B cell (primary cell): Measurements from ENCODE around the gene CDH13. TPM values are rescaled to one million over a fixed set of nuclear protein-coding genes. Genes with fewer than 3 reads are reported as not detected.
A peak's percentile ranks its signal among the peaks of the same experiment; 100 is the strongest.

Experiments
- ATAC-seq: fragments of 200-7000 bp; cut with Tn5 transposase; one replicate; pipeline ENCODE4 v1.10.0; 2021; ENCODE audit warnings: low read depth, mild to moderate bottlenecking, moderate number of reproducible peaks, moderate library complexity
- CTCF ChIA-PET: fragments of 350-600 bp; sonication (Branson Sonifier 250); formaldehyde crosslinking; loops from one replicate; lab custom pipeline; 2021; ENCODE audit warnings: antibody characterized with exemption, inconsistent platforms; lab: Charles Lee
- POLR2A ChIA-PET: fragments of 350-600 bp; sonication (Branson Sonifier 250); formaldehyde crosslinking; loops from one replicate; lab custom pipeline; 2021; ENCODE audit warnings: antibody characterized with exemption; lab: Charles Lee
- DNase-seq: peaks from one replicate; pipeline ENCODE4 v3.0.0; 2013
- H2AFZ ChIP-seq: 2 replicates; pipeline ENCODE4 v1.6.1; 2012; ENCODE audit warnings: mild to moderate bottlenecking, low read depth, low read length; ENCODE audit not compliant: insufficient read depth, poor library complexity, severe bottlenecking
- H3K27ac ChIP-seq, 2 donors: 1 replicate in 1 of 2; 2 replicates in 1 of 2; pipeline ENCODE4 v1.5.1; 2012 to 2013; ENCODE audit warnings: low read length in 2 of 2, mild to moderate bottlenecking in 2 of 2, moderate library complexity in 1 of 2
- H3K27me3 ChIP-seq, 4 experiments: fragments of 200-600 bp in 1 of 4; sonication (generic) in 1 of 4; replicated peaks in 1 of 4; 1 replicate in 2 of 4; 2 replicates in 2 of 4; pipeline versions ENCODE4 v1.6.1 to v1.7.0; 2013 to 2016; ENCODE audit warnings: low read length in 3 of 4, mild to moderate bottlenecking in 2 of 4, mixed read lengths in 1 of 4, moderate library complexity in 1 of 4; ENCODE audit not compliant: insufficient read depth in 4 of 4, control insufficient read depth in 3 of 4; ENCODE audit errors: control extremely low read depth in 1 of 4
- H3K36me3 ChIP-seq, 2 experiments: replicated peaks in 1 of 2; 1 replicate in 1 of 2; 2 replicates in 1 of 2; pipeline versions ENCODE4 v1.6.1 to v1.7.1; 2013; ENCODE audit warnings: low read length in 1 of 2; ENCODE audit not compliant: insufficient read depth in 2 of 2, control insufficient read depth in 1 of 2; ENCODE audit errors: control extremely low read depth in 1 of 2, extremely low read depth in 1 of 2
- H3K4me1 ChIP-seq, 2 donors: fragments of 200-600 bp in 1 of 2; sonication (generic) in 1 of 2; 1 replicate in 1 of 2; 2 replicates in 1 of 2; pipeline versions ENCODE4 v1.5.1 to v1.6.1; 2013 to 2017; ENCODE audit warnings: low read length in 2 of 2; ENCODE audit not compliant: control insufficient read depth in 2 of 2, insufficient read depth in 2 of 2
- H3K4me2 ChIP-seq: replicated peaks from 2 replicates; pipeline ENCODE3; 2012; ENCODE audit warnings: mild to moderate bottlenecking, low read depth, low read length; ENCODE audit not compliant: poor library complexity, severe bottlenecking
- H3K4me3 ChIP-seq, 5 experiments: fragments of 200-600 bp in 1 of 5; sonication (generic) in 1 of 5; 1 replicate in 3 of 5; 2 replicates in 2 of 5; pipeline versions ENCODE4 v1.5.1 to v1.7.0; 2011 to 2016; ENCODE audit warnings: low read length in 4 of 5, mild to moderate bottlenecking in 4 of 5, low read depth in 2 of 5, control low read depth in 1 of 5, moderate library complexity in 1 of 5; ENCODE audit not compliant: insufficient read depth in 1 of 5; ENCODE audit errors: control extremely low read depth in 1 of 5, extremely low read depth in 1 of 5
- H3K79me2 ChIP-seq: fragments of 200-600 bp; sonication (generic); one replicate; pipeline ENCODE4 v1.6.0; 2016; ENCODE audit warnings: low read length; ENCODE audit not compliant: control insufficient read depth, insufficient read depth
- H3K9ac ChIP-seq: fragments of 200-600 bp; sonication (generic); 2 replicates; pipeline ENCODE4 v1.6.1; 2017; ENCODE audit warnings: mild to moderate bottlenecking, low read length, moderate library complexity
- H3K9me3 ChIP-seq, 3 donors: one replicate each; pipeline versions ENCODE4 v1.6.1 to v1.7.1; 2013; ENCODE audit warnings: low read length in 2 of 3; ENCODE audit not compliant: control insufficient read depth in 2 of 3, insufficient read depth in 1 of 3; ENCODE audit errors: control extremely low read depth in 1 of 3
- H4K20me1 ChIP-seq: 2 replicates; pipeline ENCODE4 v1.6.0; 2012; ENCODE audit warnings: mild to moderate bottlenecking, low read length; ENCODE audit not compliant: insufficient read depth, control insufficient read depth, poor library complexity, severe bottlenecking
- H3K27ac Mint-ChIP-seq: one replicate; pipeline ENCODE4 v1.8.0; 2021; ENCODE audit warnings: mixed read lengths
- H3K27me3 Mint-ChIP-seq: one replicate; pipeline ENCODE4 v1.8.0; 2021; ENCODE audit warnings: mixed read lengths
- H3K4me1 Mint-ChIP-seq: one replicate; pipeline ENCODE4 v1.8.0; 2021; ENCODE audit warnings: mixed read lengths
- H3K4me3 Mint-ChIP-seq: one replicate; pipeline ENCODE4 v1.8.0; 2021; ENCODE audit warnings: mixed read lengths
- H3K9me3 Mint-ChIP-seq: one replicate; pipeline ENCODE4 v1.8.0; 2022; ENCODE audit warnings: mixed read lengths; ENCODE audit not compliant: insufficient read depth
- EZH2 ChIP-seq: IDR thresholded peaks from 2 replicates; pipeline ENCODE4 v1.6.1; 2012; ENCODE audit warnings: borderline replicate concordance, low read depth, mild to moderate bottlenecking, moderate library complexity, low read length; ENCODE audit not compliant: insufficient read depth, poor library complexity, severe bottlenecking
- WGBS: methylation state at CpG from one replicate; pipeline ENCODE4 v1.1.5; 2013; ENCODE audit warnings: missing lambda C conversion rate; ENCODE audit not compliant: insufficient coverage; 5-methylcytosine and 5-hydroxymethylcytosine counted together
- intact Hi-C: fragments of 100-400 bp; cut with micrococcal nuclease; formaldehyde crosslinking; loops from one replicate; pipeline ENCODE4 v1.10.0; 2022
- polyA plus RNA-seq: library from polyadenylated mRNA; depleted of rRNA; stranded (reverse); fragments of >200 nt; gene quantifications from 2 replicates; pipeline ENCODE4 v1.2.3, GENCODE V29; 2012
- total RNA-seq, 2 donors: library from RNA; stranded (reverse); fragments of 120-200 nt in 1 of 2; gene quantifications; 1 replicate in 1 of 2; 2 replicates in 1 of 2; pipeline versions ENCODE4 v1.2.3 to v1.2.4, GENCODE V29; 2013 to 2022
- TF ChIP-seq, protein P1 (sequence below): fragments of 200-600 bp; IDR thresholded peaks from one replicate; pipeline ENCODE4 v1.8.0; 2022; ENCODE audit warnings: antibody characterized with exemption, mild to moderate bottlenecking

Gene CDH13
- total and polyA plus RNA-seq, 2 donors (not counting 1 experiment from before 2014, with no cell fraction given), result not detected

DNA sequence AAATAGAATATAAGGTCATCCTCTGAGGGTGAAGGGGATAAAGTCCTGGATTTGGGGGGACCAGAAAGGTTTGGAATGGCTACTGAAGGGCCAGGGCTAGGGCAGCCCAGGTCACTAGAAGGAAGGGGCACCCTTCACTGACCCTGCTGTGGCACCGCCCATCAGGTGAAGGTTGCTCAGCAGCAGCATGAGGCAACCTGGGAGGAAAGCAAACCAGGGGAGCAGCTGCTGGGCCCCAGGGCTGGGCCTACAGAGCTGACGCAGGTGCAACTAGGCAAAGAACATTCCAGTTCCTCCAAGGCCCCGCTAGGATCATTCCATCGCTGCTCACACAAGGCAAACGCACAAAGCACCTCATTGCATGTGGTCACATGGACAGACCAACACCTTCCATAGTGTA, 1177.6 kb downstream of the CDH13 start:
- peak overlapping the region; percentile 70 for H3K4me2 ChIP-seq
- peaks cover 44 to 57% of the 10 kb centered on the region in 2 donors for H3K4me1 ChIP-seq
- peaks cover 45% of the 10 kb centered on the region for H3K79me2 ChIP-seq
- H3K9me3 Mint-ChIP-seq, result peaks cover 2% of the 10 kb centered on the region
- ATAC-seq (no peak), DNase-seq (no peak)
- H3K27me3 Mint-ChIP-seq, result no peaks in the 10 kb centered on the region
- H3K36me3 ChIP-seq, result no peaks in the 10 kb centered on the region
- H3K9me3 ChIP-seq, result peaks cover 0 to 11% (median 0%) of the 10 kb centered on the region in 3 donors
- no peaks in the 10 kb centered on the region for H3K27me3 ChIP-seq
- no peak for TF ChIP-seq EZH2
- TF ChIP-seq, protein P1, sequence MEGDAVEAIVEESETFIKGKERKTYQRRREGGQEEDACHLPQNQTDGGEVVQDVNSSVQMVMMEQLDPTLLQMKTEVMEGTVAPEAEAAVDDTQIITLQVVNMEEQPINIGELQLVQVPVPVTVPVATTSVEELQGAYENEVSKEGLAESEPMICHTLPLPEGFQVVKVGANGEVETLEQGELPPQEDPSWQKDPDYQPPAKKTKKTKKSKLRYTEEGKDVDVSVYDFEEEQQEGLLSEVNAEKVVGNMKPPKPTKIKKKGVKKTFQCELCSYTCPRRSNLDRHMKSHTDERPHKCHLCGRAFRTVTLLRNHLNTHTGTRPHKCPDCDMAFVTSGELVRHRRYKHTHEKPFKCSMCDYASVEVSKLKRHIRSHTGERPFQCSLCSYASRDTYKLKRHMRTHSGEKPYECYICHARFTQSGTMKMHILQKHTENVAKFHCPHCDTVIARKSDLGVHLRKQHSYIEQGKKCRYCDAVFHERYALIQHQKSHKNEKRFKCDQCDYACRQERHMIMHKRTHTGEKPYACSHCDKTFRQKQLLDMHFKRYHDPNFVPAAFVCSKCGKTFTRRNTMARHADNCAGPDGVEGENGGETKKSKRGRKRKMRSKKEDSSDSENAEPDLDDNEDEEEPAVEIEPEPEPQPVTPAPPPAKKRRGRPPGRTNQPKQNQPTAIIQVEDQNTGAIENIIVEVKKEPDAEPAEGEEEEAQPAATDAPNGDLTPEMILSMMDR, result no peak
- H4K20me1 ChIP-seq, result peaks cover 13% of the 10 kb centered on the region
- peak overlapping the region in 1 of 2 donors; percentile 91 for H3K27ac ChIP-seq
- ChIA-PET POLR2A (interaction anchor here (0.6 kb wide), 1 partner anchor 38 kb away, joined by 4 read pairs; no protein-coding TSS in a partner anchor), CTCF (no interaction called here)
- H3K4me3 Mint-ChIP-seq, result peak overlapping the region; percentile 46
- no peak overlapping the region for H3K9ac ChIP-seq
- WGBS, result 100% methylated on average over 2 of the region's 5 CpGs
- H3K27ac Mint-ChIP-seq, result peak overlapping the region; percentile 62
- H2AFZ ChIP-seq, result no peak overlapping the region
- peaks cover 61% of the 10 kb centered on the region for H3K4me1 Mint-ChIP-seq
- no peak overlapping the region for H3K4me3 ChIP-seq
- intact Hi-C loops, result loop anchor here (10.0 kb wide), 1 partner anchor 60 kb away; no protein-coding TSS in a partner anchor

DNA sequence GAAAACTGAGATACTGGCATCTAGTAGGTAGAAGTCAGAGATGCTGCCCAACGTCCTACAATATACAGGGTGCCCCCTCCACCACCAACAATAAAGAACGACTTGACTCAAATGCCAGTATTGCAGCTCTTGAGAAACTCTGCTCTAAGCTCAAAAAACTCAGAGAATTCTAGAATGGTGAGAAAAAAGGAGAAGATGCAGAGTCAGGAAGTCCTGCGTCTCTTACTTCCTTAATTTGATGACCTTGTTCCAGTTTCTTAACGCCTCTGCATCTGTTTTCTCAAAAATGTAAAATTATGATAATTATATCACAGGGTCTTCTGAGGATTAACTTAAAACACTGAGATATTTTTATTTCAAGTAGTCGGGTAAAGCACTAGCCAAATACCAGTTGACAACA, 1179.3 kb downstream of the CDH13 start:
- peak overlapping the region; percentile 78 to 91 for H3K27ac ChIP-seq
- peak overlapping the region; percentile 70 for H3K4me2 ChIP-seq
- WGBS, result no CpG with 5 or more reads among the region's 5 CpGs
- CTCF ChIA-PET, result no interaction called here
- TF ChIP-seq, protein P1, result no peak
- TF ChIP-seq EZH2, result no peak
- ATAC-seq (peak; percentile 19), DNase-seq (peak; percentile 74)
- peaks cover 53 to 57% of the 10 kb centered on the region in 2 donors for H3K4me1 ChIP-seq
- H3K9ac ChIP-seq, result peak overlapping the region; percentile 60
- Mint-ChIP-seq H3K9me3 (peaks cover 2% of the 10 kb centered on the region), H3K4me3 (peak overlapping the region; percentile 89), H3K4me1 (peaks cover 68% of the 10 kb centered on the region), H3K27ac (peak overlapping the region; percentile 98), H3K27me3 (no peaks in the 10 kb centered on the region)
- no peaks in the 10 kb centered on the region for H3K27me3 ChIP-seq
- peaks cover 0 to 11% (median 0%) of the 10 kb centered on the region in 3 donors for H3K9me3 ChIP-seq
- peaks cover 62% of the 10 kb centered on the region for H3K79me2 ChIP-seq
- H3K36me3 ChIP-seq, result peaks cover 0 to 5% of the 10 kb centered on the region in 2 experiments
- H3K4me3 ChIP-seq, result peak overlapping the region in 4 of 5 experiments; percentile 37 to 59 (median 50)
- intact Hi-C loops, result loop anchor here (2.0 to 10.0 kb wide), 6 partner anchors 21 to 1221 kb away; partner anchors contain the start of genes KIAA0513, MEAK7 and TAF1C
- POLR2A ChIA-PET, result interaction anchor here (1.1 kb wide), 1 partner anchor 37 kb away, joined by 3 read pairs; no protein-coding TSS in a partner anchor
- peaks cover 14% of the 10 kb centered on the region for H4K20me1 ChIP-seq
- peak overlapping the region; percentile 55 for H2AFZ ChIP-seq
